Measurements from ENCODE around the gene LCN12.

GRCh38 chr9:136983167-136983566 lies 31.1 kb downstream of the LCN12 start:
- TF ChIP-seq TEAD4 (IDR thresholded peaks at IDR 0.05) (no peak), CEBPB (IDR thresholded peaks at IDR 0.05) (no peak), YY1 (IDR thresholded peaks at IDR 0.05; ENCODE audit: low read depth) (no peak), EP300 (IDR thresholded peaks at IDR 0.05; ENCODE audit: borderline replicate concordance) (no peak), CREB1 (IDR thresholded peaks at IDR 0.05; ENCODE audit: low read depth) (no peak), RAD21 (IDR thresholded peaks at IDR 0.05; ENCODE audit: low read depth) (no peak), USF1 (IDR thresholded peaks at IDR 0.05) (no peak)
- TF ChIP-seq, protein P1, sequence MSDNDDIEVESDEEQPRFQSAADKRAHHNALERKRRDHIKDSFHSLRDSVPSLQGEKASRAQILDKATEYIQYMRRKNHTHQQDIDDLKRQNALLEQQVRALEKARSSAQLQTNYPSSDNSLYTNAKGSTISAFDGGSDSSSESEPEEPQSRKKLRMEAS (IDR thresholded peaks at IDR 0.05) = no peak
- TF ChIP-seq, protein P2, sequence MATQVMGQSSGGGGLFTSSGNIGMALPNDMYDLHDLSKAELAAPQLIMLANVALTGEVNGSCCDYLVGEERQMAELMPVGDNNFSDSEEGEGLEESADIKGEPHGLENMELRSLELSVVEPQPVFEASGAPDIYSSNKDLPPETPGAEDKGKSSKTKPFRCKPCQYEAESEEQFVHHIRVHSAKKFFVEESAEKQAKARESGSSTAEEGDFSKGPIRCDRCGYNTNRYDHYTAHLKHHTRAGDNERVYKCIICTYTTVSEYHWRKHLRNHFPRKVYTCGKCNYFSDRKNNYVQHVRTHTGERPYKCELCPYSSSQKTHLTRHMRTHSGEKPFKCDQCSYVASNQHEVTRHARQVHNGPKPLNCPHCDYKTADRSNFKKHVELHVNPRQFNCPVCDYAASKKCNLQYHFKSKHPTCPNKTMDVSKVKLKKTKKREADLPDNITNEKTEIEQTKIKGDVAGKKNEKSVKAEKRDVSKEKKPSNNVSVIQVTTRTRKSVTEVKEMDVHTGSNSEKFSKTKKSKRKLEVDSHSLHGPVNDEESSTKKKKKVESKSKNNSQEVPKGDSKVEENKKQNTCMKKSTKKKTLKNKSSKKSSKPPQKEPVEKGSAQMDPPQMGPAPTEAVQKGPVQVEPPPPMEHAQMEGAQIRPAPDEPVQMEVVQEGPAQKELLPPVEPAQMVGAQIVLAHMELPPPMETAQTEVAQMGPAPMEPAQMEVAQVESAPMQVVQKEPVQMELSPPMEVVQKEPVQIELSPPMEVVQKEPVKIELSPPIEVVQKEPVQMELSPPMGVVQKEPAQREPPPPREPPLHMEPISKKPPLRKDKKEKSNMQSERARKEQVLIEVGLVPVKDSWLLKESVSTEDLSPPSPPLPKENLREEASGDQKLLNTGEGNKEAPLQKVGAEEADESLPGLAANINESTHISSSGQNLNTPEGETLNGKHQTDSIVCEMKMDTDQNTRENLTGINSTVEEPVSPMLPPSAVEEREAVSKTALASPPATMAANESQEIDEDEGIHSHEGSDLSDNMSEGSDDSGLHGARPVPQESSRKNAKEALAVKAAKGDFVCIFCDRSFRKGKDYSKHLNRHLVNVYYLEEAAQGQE (IDR thresholded peaks at IDR 0.05; ENCODE audit: low read depth) = no peak

Measured in Ishikawa (cell line).